Neural cell (in vitro differentiated cells): ENCODE measurements around the gene CHERP.

Experiments
- POLR2AphosphoS5 ChIP-seq: IDR thresholded peaks from 2 replicates; pipeline ENCODE4 v1.6.1; 2012
- TAF1 ChIP-seq: IDR thresholded peaks from 2 replicates; pipeline ENCODE4 v1.6.1; 2012; ENCODE audit warnings: low read depth
- TF ChIP-seq, protein P1 (sequence below): IDR thresholded peaks from 2 replicates; pipeline ENCODE4 v1.6.1; 2012; ENCODE audit warnings: borderline replicate concordance
- TF ChIP-seq, protein P2 (sequence below): fragments of 450-650 bp; IDR thresholded peaks from 2 replicates; pipeline ENCODE4 v1.5.1; 2014; ENCODE audit warnings: antibody characterized with exemption, mild to moderate bottlenecking, moderate library complexity; ENCODE audit not compliant: poor library complexity, severe bottlenecking

DNA sequence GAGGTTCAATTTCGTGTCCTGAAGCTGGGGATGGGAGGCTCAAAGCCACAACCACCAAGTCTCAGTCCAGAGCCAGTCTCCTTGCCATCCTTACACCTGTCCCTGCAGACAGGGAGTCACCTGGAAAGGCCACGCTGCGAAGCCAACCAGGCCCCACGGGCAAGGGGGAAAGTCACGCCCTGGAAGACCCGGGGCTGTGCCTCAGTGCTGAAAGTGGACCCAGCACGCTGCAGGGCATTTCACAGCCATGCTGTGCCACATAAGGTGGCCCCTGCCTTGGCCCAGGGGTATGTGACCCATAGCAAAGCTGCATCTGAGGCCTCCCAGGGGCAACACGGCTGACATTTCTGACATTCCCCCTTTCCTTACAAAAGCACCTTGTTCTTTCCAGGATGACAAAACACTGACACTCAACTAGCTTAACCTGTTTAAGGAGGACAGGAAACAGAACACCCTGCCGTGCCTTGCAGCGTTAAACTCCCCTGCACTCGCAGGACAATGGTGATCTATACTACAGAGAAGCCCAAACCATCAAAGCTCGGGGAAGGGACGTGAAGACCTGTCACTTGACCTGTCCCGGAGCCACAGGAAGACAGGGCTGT lies 14.8 kb downstream of the CHERP start:
- TF ChIP-seq, protein P1, sequence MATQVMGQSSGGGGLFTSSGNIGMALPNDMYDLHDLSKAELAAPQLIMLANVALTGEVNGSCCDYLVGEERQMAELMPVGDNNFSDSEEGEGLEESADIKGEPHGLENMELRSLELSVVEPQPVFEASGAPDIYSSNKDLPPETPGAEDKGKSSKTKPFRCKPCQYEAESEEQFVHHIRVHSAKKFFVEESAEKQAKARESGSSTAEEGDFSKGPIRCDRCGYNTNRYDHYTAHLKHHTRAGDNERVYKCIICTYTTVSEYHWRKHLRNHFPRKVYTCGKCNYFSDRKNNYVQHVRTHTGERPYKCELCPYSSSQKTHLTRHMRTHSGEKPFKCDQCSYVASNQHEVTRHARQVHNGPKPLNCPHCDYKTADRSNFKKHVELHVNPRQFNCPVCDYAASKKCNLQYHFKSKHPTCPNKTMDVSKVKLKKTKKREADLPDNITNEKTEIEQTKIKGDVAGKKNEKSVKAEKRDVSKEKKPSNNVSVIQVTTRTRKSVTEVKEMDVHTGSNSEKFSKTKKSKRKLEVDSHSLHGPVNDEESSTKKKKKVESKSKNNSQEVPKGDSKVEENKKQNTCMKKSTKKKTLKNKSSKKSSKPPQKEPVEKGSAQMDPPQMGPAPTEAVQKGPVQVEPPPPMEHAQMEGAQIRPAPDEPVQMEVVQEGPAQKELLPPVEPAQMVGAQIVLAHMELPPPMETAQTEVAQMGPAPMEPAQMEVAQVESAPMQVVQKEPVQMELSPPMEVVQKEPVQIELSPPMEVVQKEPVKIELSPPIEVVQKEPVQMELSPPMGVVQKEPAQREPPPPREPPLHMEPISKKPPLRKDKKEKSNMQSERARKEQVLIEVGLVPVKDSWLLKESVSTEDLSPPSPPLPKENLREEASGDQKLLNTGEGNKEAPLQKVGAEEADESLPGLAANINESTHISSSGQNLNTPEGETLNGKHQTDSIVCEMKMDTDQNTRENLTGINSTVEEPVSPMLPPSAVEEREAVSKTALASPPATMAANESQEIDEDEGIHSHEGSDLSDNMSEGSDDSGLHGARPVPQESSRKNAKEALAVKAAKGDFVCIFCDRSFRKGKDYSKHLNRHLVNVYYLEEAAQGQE, result no peak
- no peak for TF ChIP-seq TAF1
- TF ChIP-seq, protein P2, sequence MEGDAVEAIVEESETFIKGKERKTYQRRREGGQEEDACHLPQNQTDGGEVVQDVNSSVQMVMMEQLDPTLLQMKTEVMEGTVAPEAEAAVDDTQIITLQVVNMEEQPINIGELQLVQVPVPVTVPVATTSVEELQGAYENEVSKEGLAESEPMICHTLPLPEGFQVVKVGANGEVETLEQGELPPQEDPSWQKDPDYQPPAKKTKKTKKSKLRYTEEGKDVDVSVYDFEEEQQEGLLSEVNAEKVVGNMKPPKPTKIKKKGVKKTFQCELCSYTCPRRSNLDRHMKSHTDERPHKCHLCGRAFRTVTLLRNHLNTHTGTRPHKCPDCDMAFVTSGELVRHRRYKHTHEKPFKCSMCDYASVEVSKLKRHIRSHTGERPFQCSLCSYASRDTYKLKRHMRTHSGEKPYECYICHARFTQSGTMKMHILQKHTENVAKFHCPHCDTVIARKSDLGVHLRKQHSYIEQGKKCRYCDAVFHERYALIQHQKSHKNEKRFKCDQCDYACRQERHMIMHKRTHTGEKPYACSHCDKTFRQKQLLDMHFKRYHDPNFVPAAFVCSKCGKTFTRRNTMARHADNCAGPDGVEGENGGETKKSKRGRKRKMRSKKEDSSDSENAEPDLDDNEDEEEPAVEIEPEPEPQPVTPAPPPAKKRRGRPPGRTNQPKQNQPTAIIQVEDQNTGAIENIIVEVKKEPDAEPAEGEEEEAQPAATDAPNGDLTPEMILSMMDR, result no peak
- no peak for TF ChIP-seq POLR2AphosphoS5
